Mucosa of descending colon (tissue), 3 donors: ENCODE measurements around the gene OR51B4. TPM values are rescaled to one million over a fixed set of nuclear protein-coding genes. Genes with fewer than 3 reads are reported as not detected.

Source experiments
- ATAC-seq: fragments of 200-7000 bp; cut with Tn5 transposase; one replicate; pipeline ENCODE4 v1.9.1; 2020; ENCODE audit warnings: mild to moderate bottlenecking, moderate library complexity
- DNase-seq, 3 donors: peaks; one replicate each; pipeline ENCODE4 v3.0.0-alpha.2; 2020
- H3K36me3 ChIP-seq: fragments of 200-600 bp; one replicate; pipeline ENCODE4 v1.8.0; 2021; ENCODE audit warnings: low read depth, mild to moderate bottlenecking
- H3K4me1 ChIP-seq: fragments of 200-600 bp; one replicate; pipeline ENCODE4 v1.8.0; 2021; ENCODE audit warnings: low read depth, mild to moderate bottlenecking
- H3K4me3 ChIP-seq: fragments of 200-600 bp; one replicate; pipeline ENCODE4 v1.8.0; 2021; ENCODE audit warnings: mild to moderate bottlenecking
- H3K9me3 ChIP-seq: fragments of 200-600 bp; one replicate; pipeline ENCODE4 v1.8.0; 2021; ENCODE audit warnings: mild to moderate bottlenecking
- CTCF ChIP-seq: fragments of 200-600 bp; IDR thresholded peaks from one replicate; pipeline ENCODE4 v1.8.0; 2022; ENCODE audit warnings: antibody characterized with exemption, mild to moderate bottlenecking
- intact Hi-C, 2 donors: fragments of 100-400 bp; cut with DNase I in 1 of 2; cut with micrococcal nuclease in 1 of 2; formaldehyde crosslinking; loops; one replicate each; pipeline versions ENCODE4 v1.11.0 to v1.11.1; 2022; cut with DNase I, micrococcal nuclease
- total RNA-seq, 3 donors: library from RNA; stranded (reverse); fragmentation: NEBNext Ultra II Directional in 2 of 3; extraction: Animal tissue kit (Norgen Biotek cat#: 25700) in 2 of 3; gene quantifications; one replicate each; pipeline versions ENCODE4 v1.2.1 to v1.2.4, GENCODE V29; 2021 to 2023
- donor health status: DM: no; HTN: no; CAD: no; lungs with moderate emphysema.
- donor health status: DM: no; HTN: no; CAD: no.
- donor health status: DM: no; HTN: yes; CAD: no.

OR51B4 gene
- total RNA-seq, 3 donors from 2014 or later: not detected

GRCh38 chr11:5252919-5253265, 48.9 kb downstream of the OR51B4 start:
- no peak for TF ChIP-seq CTCF
- Histone ChIP-seq H3K4me1 (no peaks in the 10 kb centered on the region), H3K36me3 (no peaks in the 10 kb centered on the region), H3K9me3 (no peaks in the 10 kb centered on the region), H3K4me3 (no peak overlapping the region)
- intact Hi-C loops: no loop called here
- DNase-seq (no peak), ATAC-seq (no peak)

GRCh38 chr11:5252192-5252918, 49.4 kb downstream of the OR51B4 start:
- Histone ChIP-seq H3K36me3 (no peaks in the 10 kb centered on the region), H3K4me1 (no peaks in the 10 kb centered on the region), H3K9me3 (no peaks in the 10 kb centered on the region), H3K4me3 (no peak overlapping the region)
- TF ChIP-seq CTCF: no peak
- ATAC-seq: no peak
- DNase-seq: no peak
- intact Hi-C loops: no loop called here

- no peaks in the 10 kb centered on the region for H3K4me1 ChIP-seq
- DNase-seq: no peak
- no peak for TF ChIP-seq CTCF
- intact Hi-C loops: no loop called here
- H3K36me3 ChIP-seq: no peaks in the 10 kb centered on the region
- no peak overlapping the region for H3K4me3 ChIP-seq
- ATAC-seq: no peak
- no peaks in the 10 kb centered on the region for H3K9me3 ChIP-seq
Observed at GRCh38 chr11:5251746-5252145, 50.0 kb downstream of the OR51B4 start.

Other genes with a start within 250 kb of the OR51B4 start
- not detected for gene OR52E2, start 242.3 kb downstream of the OR51B4 start, total RNA-seq
- not detected for gene OR52E1, start 232.4 kb downstream of the OR51B4 start, total RNA-seq
- not detected for gene OR52A5, start 163.6 kb downstream of the OR51B4 start, total RNA-seq
- gene OR52A1, start 147.2 kb downstream of the OR51B4 start, total RNA-seq: not detected
- gene OR51V1, start 101.3 kb downstream of the OR51B4 start, total RNA-seq: not detected
- gene HBB, start 74.9 kb downstream of the OR51B4 start, total RNA-seq: 10 to 100 TPM in 1 of 3 donors, 1 to 10 TPM in 2; 2.5 to 11.1 (median 3.3) TPM
- not detected for gene HBD, start 67.5 kb downstream of the OR51B4 start, total RNA-seq
- gene HBG1, start 52.1 kb downstream of the OR51B4 start, total RNA-seq: not detected
- not detected for gene HBG2, start 47.2 kb downstream of the OR51B4 start, total RNA-seq
- gene HBE1, start 32.0 kb downstream of the OR51B4 start, total RNA-seq: not detected
- gene OR51B2, start 22.4 kb upstream of the OR51B4 start, total RNA-seq: not detected
- gene OR51B5, start 41.6 kb upstream of the OR51B4 start, total RNA-seq: not detected
- not detected for gene OR51B6, start 49.6 kb upstream of the OR51B4 start, total RNA-seq
- gene OR51M1, start 81.9 kb upstream of the OR51B4 start, total RNA-seq: not detected
- not detected for gene OR51Q1, start 120.2 kb upstream of the OR51B4 start, total RNA-seq
- gene OR51I1, start 139.6 kb upstream of the OR51B4 start, total RNA-seq: not detected
- gene OR51I2, start 147.4 kb upstream of the OR51B4 start, total RNA-seq: not detected
- not detected for gene OR52D1, start 186.7 kb upstream of the OR51B4 start, total RNA-seq
- under 1 TPM in 2 of 3 donors, not detected in 1; 0.22 to 0.23 TPM for gene UBQLN3, start 208.0 kb upstream of the OR51B4 start, total RNA-seq
- gene UBQLNL, start 214.8 kb upstream of the OR51B4 start, total RNA-seq: under 1 TPM; 0.32 to 0.49 (median 0.34) TPM
- under 1 TPM; 0.28 to 0.46 (median 0.39) TPM for gene OR52H1, start 246.6 kb upstream of the OR51B4 start, total RNA-seq